ENCODE measurements around the gene APLF. TPM values are rescaled to one million over a fixed set of nuclear protein-coding genes. Genes with fewer than 3 reads are reported as not detected.
"Not testable (repeated sequence)": the region's sequence is repeated elsewhere in the genome, so short reads cannot be mapped to it uniquely, and the experiment has no call there.

APLF gene
- polyA plus RNA-seq, 5 donors: 3.0 to 4.3 (median 3.5) TPM

- no peak for DNase-seq
Observed at GRCh38 chr2:68475576-68475975, 8.2 kb downstream of the APLF start.

GRCh38 chr2:68476454-68476853, 9.1 kb downstream of the APLF start:
- DNase-seq: no peak

DNA sequence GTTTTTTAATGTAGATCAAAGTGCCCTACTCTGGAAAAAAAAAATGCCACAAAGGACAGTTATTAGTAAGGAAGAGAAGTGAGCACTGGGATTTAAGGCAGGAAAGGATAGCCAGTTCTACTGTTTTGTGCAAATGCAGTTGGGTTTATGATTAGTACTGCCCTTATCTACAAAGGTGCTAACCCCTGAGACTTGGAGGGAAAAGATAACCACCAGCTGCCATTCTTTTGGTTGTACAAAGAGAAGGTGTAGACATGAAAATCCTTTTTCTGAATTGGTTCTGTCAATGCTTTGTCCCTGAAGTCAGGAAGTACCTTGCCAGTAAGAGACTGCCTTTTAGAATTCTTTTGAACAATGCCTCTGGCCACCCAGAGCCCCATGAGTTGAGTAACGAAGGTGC, 11.3 kb downstream of the APLF start:
- no peak for DNase-seq

DNA sequence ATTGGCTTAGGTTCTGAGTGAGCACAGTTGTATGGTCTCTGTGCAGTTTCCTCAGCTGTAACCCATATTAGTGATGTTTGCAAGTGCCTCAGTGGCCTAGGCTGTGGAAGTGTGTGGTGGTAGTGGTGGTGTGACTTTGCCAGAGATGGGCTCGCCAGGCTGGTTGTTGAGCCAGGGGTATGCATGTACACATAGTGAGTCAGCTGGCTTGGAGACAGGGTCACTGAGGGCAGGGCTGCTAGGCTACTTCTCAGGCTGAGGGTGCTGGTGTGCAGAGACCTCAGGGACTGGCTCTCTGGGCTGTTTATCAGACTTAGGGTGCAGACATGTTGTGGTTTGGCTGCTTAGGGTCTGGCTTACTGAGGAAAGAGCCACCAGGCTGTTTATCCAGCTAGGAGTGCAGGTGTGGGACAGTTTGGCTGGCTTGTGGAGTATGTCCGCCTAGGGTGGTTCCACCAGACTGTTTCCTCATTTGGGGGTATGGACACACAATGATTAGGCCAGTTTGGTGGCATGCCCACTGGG, 15.0 kb downstream of the APLF start:
- no peak for DNase-seq

DNA sequence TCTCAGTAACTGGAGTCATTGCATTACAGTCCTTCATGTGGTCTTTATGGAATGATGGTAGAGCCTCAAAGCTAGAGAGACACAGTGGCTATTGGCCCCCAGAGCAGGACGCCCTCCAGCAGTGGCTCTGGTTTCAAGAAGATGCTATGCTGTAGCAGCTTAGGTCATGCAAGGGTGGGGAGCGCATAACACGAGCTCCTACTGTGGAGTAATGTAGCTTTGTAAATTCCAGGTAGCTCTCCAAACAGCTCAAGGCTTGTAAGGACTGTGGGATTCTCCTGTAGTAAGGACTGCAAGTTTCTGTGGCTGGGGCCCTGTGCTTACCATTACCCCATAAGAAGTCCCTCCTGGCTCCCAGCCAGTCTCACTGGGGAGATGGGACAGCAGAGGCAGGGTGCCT, 15.6 kb downstream of the APLF start:
- no peak for DNase-seq

- DNase-seq: no peak
Observed at GRCh38 chr2:68487773-68488355, 20.5 kb downstream of the APLF start.

DNA sequence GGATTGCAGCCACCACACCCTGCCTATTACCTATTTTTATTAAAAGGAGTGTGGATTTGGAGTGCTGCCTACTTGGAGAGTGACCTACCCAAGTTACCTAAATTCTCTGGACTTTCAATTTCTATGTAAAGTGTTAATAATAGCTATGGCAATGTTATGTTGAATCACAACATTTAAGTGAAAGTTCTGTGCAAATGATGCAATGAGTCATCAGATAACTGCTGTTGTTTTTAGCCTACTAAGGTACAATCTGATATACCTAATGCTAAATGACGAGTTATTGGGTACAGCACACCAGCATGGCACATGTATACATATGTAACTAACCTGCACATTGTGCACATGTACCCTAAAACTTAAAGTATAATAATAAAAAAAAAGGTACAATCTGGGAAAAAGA, 21.2 kb downstream of the APLF start:
- DNase-seq: not testable (repeated sequence)

DNA sequence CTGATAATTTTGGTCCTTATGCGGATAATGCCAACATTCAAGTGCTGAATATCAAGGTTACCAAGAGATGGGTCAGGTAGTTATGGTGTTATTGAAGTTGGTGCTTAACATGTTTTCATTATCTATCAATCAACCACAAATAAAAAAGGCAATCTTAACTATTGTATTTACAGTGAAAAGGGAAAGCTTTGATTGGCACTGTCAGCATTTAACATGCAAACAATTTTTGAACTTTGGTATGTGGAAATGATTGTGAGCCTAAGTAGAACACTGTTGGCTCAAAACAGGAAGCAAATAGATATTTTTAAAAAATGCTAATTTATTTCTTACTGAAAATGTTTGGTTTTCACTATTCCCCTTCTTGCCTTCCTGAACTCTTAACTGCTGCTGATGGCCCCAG, 21.9 kb downstream of the APLF start:
- no peak for DNase-seq

GRCh38 chr2:68491582-68491981, 24.2 kb downstream of the APLF start:
- DNase-seq: no peak

DNA sequence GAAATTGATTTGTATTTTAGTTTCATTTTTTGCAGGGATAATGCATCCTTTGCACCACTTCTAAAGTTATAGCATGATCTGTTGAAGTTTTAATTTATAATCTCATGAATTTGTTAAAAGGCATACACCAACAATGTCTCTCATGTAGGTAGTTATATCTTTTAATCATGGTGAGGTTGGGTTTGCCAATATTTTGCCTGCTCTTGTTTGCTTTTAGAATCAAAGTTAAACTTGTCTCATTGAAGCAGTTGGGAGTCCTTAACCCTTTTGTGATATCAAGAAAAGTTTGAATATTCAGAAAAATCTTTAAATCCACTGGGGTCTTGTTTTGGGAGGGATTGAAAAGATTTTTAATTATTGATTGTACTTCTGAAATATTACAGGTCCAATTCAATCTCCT, 31.7 kb downstream of the APLF start:
- DNase-seq: no peak

DNA sequence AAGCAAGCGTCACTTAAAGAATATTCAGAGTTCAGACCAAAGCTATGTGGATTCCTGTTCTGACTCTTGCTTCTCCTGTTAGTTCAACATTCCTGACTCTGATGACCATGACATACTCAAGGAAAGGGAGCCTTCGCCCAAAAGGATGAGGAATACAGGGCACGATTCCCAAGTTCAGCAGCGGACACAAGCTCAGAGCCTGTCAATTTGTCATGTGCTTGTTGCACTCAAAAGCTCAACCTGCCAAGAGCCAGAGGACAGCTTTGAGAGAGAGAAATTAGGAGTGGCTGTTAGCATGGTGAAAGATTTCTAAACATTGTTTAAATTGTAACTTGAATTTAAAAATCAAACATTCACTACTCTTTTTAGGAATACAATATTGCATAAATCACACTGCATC, 33.3 kb downstream of the APLF start:
- DNase-seq: no peak

DNA sequence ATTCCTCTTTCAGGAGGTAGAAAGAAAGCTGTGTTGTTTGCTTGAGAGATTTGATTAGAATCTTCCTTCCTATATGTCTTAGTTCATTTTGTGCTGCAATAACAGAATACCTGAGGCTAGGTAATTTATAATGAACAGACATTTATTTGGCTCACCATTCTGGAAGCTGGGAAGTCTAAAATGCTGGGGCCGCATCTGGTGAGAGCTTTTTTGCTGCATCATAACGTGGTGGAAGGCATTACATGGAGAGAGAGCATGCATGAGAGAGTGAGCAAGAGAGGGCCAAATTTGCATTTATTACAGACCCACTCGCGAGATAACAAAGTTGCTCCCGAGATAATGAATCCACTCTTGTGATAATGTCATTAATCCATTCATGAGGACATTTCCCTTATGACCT, 34.4 kb downstream of the APLF start:
- no peak for DNase-seq

- DNase-seq: no peak
Observed at GRCh38 chr2:68505603-68506159, 38.3 kb downstream of the APLF start.

DNA sequence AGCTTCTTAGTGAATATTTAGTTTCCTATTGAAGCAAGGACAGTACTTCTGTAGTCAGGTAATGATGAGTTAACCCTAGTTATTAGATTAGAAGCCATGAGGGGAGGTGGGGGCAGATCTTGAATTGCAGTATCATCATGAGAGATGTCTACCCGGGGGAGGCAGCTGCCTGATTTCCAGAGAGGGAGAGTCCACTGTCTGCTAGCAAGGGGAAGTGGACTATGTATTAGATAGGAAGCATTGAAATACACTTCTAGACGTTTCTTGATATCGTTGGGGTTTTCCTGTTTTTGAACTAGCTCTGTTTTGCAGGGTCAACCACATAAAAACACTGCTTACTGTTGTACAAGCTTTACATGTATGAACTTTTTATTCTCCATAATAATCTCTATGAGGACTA, 38.8 kb downstream of the APLF start:
- DNase-seq: no peak

DNA sequence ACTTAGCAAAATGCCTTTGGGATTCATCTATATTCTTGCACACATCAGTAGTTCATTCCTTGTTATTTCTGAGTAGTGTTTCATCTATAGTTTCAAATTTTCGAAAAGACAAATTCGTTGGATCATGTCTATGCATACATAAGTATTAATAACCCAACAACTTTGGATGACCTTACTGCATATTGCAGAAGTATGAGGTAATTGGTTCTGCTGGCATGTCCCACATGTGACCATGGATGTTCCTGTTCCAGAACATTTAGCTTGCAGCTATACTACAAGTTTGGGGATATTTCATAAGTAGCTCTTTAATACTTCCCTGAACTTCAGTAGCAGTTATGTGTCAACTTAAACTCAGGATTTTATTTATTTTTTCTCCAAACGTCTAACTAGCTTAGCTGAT, 44.9 kb downstream of the APLF start:
- no peak for DNase-seq

DNA sequence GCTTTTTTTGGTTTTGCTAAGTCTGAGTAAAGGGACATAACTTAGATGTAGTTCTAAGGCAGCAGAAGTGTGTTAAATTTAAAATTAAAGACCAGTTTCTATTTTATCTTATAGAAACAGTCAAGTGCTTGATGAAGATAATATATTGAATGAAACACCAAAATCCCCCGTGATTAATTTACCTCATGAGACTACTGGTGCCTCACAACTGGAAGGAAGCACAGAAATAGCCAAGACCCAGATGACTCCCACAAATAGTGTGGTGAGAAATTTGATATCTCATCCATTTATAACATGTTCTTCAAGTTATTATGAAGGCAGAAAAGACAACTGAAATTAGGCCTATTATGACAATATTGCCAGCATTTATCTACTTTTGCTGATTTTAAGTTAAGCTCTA, 45.6 kb downstream of the APLF start:
- DNase-seq: no peak

- DNase-seq: no peak
Observed at GRCh38 chr2:68514316-68514929, 47.0 kb downstream of the APLF start.

DNA sequence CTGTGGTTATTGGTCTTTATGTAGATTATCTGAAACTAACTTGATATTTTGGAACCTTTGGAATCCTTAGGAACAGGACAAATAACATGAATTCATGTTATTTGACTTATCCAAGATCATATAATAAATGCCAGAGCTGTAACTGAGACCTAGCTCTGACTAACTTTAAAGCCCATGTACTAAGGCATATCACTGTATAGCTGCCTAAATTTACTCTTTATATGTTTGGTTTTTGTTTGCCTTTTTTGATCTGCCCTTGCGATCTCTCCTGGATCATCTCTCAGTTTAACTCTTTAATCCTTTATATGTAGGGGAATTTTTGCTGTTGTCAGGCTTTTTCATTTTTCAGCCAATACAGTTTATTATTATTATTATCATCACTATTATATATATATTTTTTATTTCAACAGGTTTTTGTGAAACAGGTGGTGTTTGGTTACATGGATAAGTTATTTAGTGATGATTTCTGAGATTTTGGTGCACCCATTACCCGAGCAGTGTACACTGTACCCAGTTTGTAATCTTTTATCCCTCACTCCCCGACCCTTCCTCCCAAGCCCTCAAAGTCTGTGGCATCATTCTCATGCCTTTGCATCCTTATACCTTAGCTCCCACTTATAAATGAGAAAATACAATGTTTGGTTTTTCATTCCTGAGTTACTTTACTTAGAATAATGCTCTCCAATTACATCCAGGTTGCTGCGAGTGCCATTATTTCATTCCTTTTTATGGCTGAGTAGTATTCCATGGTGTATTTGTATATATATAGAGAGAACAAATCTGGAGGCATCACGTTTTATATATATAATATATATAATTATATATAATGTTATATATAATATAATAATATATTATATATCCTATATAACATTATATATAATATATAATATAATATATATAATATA, 48.9 kb downstream of the APLF start:
- DNase-seq: no peak

GRCh38 chr2:68519236-68519635, 51.9 kb downstream of the APLF start:
- no peak for DNase-seq

- no peak for DNase-seq
Observed at GRCh38 chr2:68521037-68521436, 53.7 kb downstream of the APLF start.

- not testable (repeated sequence) for DNase-seq
Observed at GRCh38 chr2:68526943-68527342, 59.6 kb downstream of the APLF start.

GRCh38 chr2:68527343-68528081, 60.1 kb downstream of the APLF start:
- not testable (repeated sequence) for DNase-seq
